Osteoblast (primary cell): ENCODE data around the gene RCOR1. TPM values are rescaled to one million over a fixed set of nuclear protein-coding genes. Genes with fewer than 3 reads are reported as not detected.
A peak's percentile ranks its signal among the peaks of the same experiment; 100 is the strongest.

Source experiments
- DNase-seq: peaks from one replicate; pipeline ENCODE4 v3.0.0; 2011; ENCODE audit warnings: low spot score, mixed read lengths; ENCODE audit not compliant: insufficient read length; ENCODE audit errors: missing footprints
- H2AFZ ChIP-seq: 2 replicates; pipeline ENCODE4 v1.6.0; 2011; ENCODE audit warnings: mild to moderate bottlenecking, low read length
- H3K27ac ChIP-seq: 2 replicates; pipeline ENCODE4 v1.5.1; 2011; ENCODE audit warnings: mild to moderate bottlenecking, low read depth, low read length, moderate library complexity
- H3K27me3 ChIP-seq: 2 replicates; pipeline ENCODE4 v1.6.0; 2012; ENCODE audit warnings: mild to moderate bottlenecking, control low read depth, inconsistent platforms, low read length, moderate library complexity; ENCODE audit not compliant: insufficient read depth
- H3K36me3 ChIP-seq: 2 replicates; pipeline ENCODE4 v1.5.1; 2011; ENCODE audit warnings: mild to moderate bottlenecking, low read length, control low read depth, moderate library complexity; ENCODE audit not compliant: insufficient read depth
- H3K4me1 ChIP-seq: 2 replicates; pipeline ENCODE4 v1.5.1; 2011; ENCODE audit warnings: mild to moderate bottlenecking, low read length, control low read depth, moderate library complexity; ENCODE audit not compliant: insufficient read depth
- H3K4me2 ChIP-seq: 2 replicates; pipeline ENCODE4 v1.6.0; 2011; ENCODE audit warnings: mild to moderate bottlenecking, low read length; ENCODE audit not compliant: insufficient read depth
- H3K4me3 ChIP-seq: fragments of 200-600 bp; sonication (generic); 3 replicates; pipeline ENCODE4 v1.5.1; 2012; ENCODE audit warnings: mild to moderate bottlenecking, low read length, inconsistent platforms; ENCODE audit not compliant: insufficient read depth
- H3K79me2 ChIP-seq: 2 replicates; pipeline ENCODE4 v1.6.0; 2012; ENCODE audit warnings: mild to moderate bottlenecking, low read length, control low read depth, inconsistent platforms; ENCODE audit not compliant: insufficient read depth
- H3K9me3 ChIP-seq: 2 replicates; pipeline ENCODE4 v1.5.1; 2011; ENCODE audit warnings: low read depth, low read length, control low read depth
- H4K20me1 ChIP-seq: 2 replicates; pipeline ENCODE4 v1.6.0; 2012; ENCODE audit warnings: mild to moderate bottlenecking, low read length, control low read depth; ENCODE audit not compliant: insufficient read depth
- CTCF ChIP-seq: IDR thresholded peaks from 2 replicates; pipeline ENCODE4 v1.5.1; 2011; ENCODE audit warnings: mild to moderate bottlenecking, low read depth, low read length, moderate library complexity; ENCODE audit errors: extremely low read depth
- total RNA-seq: library from RNA; depleted of rRNA; stranded (reverse); fragments of >200 nt; gene quantifications from 2 replicates; pipeline ENCODE4 v1.2.3, GENCODE V29; 2012

Gene RCOR1
- total RNA-seq, 1 donor: 11.6 TPM

GRCh38 chr14:102578821-102579220 is 13.6 kb upstream of the RCOR1 start:
- Histone ChIP-seq H3K36me3 (no peaks in the 10 kb centered on the region), H3K4me2 (no peak overlapping the region), H2AFZ (no peak overlapping the region), H4K20me1 (no peaks in the 10 kb centered on the region), H3K4me1 (peaks cover 15% of the 10 kb centered on the region), H3K27me3 (no peaks in the 10 kb centered on the region), H3K27ac (no peak overlapping the region), H3K79me2 (no peaks in the 10 kb centered on the region), H3K4me3 (no peak overlapping the region), H3K9me3 (no peaks in the 10 kb centered on the region)
- no peak for DNase-seq
- no peak for TF ChIP-seq CTCF

- H3K36me3 ChIP-seq: no peaks in the 10 kb centered on the region
- H3K9me3 ChIP-seq: no peaks in the 10 kb centered on the region
- no peaks in the 10 kb centered on the region for H3K27me3 ChIP-seq
- peak overlapping the region; percentile 56 for H3K4me3 ChIP-seq
- H4K20me1 ChIP-seq: no peaks in the 10 kb centered on the region
- H3K27ac ChIP-seq: peak overlapping the region; percentile 90
- peaks cover 15% of the 10 kb centered on the region for H3K4me1 ChIP-seq
- TF ChIP-seq CTCF: no peak
- no peaks in the 10 kb centered on the region for H3K79me2 ChIP-seq
- peak; percentile 93 for DNase-seq
- peak overlapping the region; percentile 86 for H3K4me2 ChIP-seq
- H2AFZ ChIP-seq: peak overlapping the region; percentile 87
Observed at GRCh38 chr14:102579696-102580549, 12.5 kb upstream of the RCOR1 start.

GRCh38 chr14:102580550-102581110 is 11.8 kb upstream of the RCOR1 start:
- DNase-seq: no peak
- peak overlapping the region; percentile 86 for H3K4me2 ChIP-seq
- peaks cover 15% of the 10 kb centered on the region for H3K4me1 ChIP-seq
- TF ChIP-seq CTCF: no peak
- H3K4me3 ChIP-seq: no peak overlapping the region
- peak overlapping the region; percentile 87 for H2AFZ ChIP-seq
- H3K27ac ChIP-seq: peak overlapping the region; percentile 90
- H3K27me3 ChIP-seq: no peaks in the 10 kb centered on the region
- no peaks in the 10 kb centered on the region for H3K79me2 ChIP-seq
- H3K36me3 ChIP-seq: no peaks in the 10 kb centered on the region
- H4K20me1 ChIP-seq: no peaks in the 10 kb centered on the region
- no peaks in the 10 kb centered on the region for H3K9me3 ChIP-seq

GRCh38 chr14:102581193-102581592 is 11.3 kb upstream of the RCOR1 start:
- no peaks in the 10 kb centered on the region for H3K36me3 ChIP-seq
- no peak overlapping the region for H3K4me3 ChIP-seq
- no peak overlapping the region for H2AFZ ChIP-seq
- no peaks in the 10 kb centered on the region for H4K20me1 ChIP-seq
- H3K27me3 ChIP-seq: no peaks in the 10 kb centered on the region
- no peak overlapping the region for H3K27ac ChIP-seq
- no peak for TF ChIP-seq CTCF
- DNase-seq: no peak
- peaks cover 15% of the 10 kb centered on the region for H3K4me1 ChIP-seq
- no peaks in the 10 kb centered on the region for H3K9me3 ChIP-seq
- H3K79me2 ChIP-seq: no peaks in the 10 kb centered on the region
- H3K4me2 ChIP-seq: no peak overlapping the region
